Lower leg skin (tissue), 3 donors: ENCODE results near the gene ACER3.
"Not testable (repeated sequence)": the region's sequence is repeated elsewhere in the genome, so short reads cannot be mapped to it uniquely, and the experiment has no call there.

Source experiments
- CTCF ChIP-seq, 3 donors: fragments of 450-650 bp; IDR thresholded peaks; one replicate each; pipeline ENCODE4 v1.5.1; 2016; ENCODE audit warnings: antibody characterized with exemption in 3 of 3, mild to moderate bottlenecking in 3 of 3, moderate library complexity in 2 of 3
- POLR2A ChIP-seq, 2 donors: fragments of 450-650 bp; IDR thresholded peaks; one replicate each; pipeline ENCODE4 v1.6.1; 2016 to 2017; ENCODE audit warnings: antibody characterized with exemption in 2 of 2, mild to moderate bottlenecking in 1 of 2, moderate library complexity in 1 of 2

GRCh38 chr11:76963417-76964168, 102.9 kb downstream of the ACER3 start:
- not testable (repeated sequence) for TF ChIP-seq CTCF, POLR2A (IDR thresholded peaks at IDR 0.05)
